VCaP (cell line): ENCODE results near the gene AKAP13.

Experiments used
- H3K27ac ChIP-seq: fragments of 450-650 bp; 2 replicates; pipeline ENCODE4 v1.5.1; 2017
- TF ChIP-seq, protein P1 (sequence below): fragments of 450-650 bp; conservative IDR thresholded peaks from 2 replicates; pipeline ENCODE4 v1.5.1; 2017; ENCODE audit warnings: mild to moderate bottlenecking, moderate library complexity

AKAP13 gene

DNA sequence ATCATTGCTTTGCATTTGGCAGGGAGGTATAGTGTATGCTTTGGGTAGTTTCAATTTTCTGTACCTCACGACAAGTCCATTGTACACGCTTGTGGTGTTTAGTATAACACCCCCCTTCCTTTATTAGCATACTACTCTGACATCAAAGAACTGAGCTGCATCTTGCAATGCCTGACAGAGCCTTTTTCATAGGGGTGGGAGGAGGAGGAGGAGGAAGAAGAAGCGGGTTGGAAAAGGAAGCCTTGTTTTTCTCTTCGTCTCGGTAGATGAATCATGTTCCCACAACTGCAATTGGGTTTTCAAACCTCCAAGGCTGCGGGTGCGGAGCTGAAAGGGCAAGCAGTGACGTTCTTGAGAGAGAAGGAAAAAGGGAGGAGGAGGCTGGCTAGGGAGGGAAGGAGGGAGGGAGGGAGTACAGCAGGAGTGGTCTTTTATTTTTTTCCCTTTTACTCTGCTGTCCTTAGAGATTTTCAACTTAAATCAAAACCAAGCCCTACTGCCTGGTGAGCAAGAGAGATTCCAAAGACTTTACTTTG, 238.6 kb downstream of the AKAP13 start:
- no peak overlapping the region for H3K27ac ChIP-seq
- TF ChIP-seq, protein P1, sequence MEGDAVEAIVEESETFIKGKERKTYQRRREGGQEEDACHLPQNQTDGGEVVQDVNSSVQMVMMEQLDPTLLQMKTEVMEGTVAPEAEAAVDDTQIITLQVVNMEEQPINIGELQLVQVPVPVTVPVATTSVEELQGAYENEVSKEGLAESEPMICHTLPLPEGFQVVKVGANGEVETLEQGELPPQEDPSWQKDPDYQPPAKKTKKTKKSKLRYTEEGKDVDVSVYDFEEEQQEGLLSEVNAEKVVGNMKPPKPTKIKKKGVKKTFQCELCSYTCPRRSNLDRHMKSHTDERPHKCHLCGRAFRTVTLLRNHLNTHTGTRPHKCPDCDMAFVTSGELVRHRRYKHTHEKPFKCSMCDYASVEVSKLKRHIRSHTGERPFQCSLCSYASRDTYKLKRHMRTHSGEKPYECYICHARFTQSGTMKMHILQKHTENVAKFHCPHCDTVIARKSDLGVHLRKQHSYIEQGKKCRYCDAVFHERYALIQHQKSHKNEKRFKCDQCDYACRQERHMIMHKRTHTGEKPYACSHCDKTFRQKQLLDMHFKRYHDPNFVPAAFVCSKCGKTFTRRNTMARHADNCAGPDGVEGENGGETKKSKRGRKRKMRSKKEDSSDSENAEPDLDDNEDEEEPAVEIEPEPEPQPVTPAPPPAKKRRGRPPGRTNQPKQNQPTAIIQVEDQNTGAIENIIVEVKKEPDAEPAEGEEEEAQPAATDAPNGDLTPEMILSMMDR, result no peak

DNA sequence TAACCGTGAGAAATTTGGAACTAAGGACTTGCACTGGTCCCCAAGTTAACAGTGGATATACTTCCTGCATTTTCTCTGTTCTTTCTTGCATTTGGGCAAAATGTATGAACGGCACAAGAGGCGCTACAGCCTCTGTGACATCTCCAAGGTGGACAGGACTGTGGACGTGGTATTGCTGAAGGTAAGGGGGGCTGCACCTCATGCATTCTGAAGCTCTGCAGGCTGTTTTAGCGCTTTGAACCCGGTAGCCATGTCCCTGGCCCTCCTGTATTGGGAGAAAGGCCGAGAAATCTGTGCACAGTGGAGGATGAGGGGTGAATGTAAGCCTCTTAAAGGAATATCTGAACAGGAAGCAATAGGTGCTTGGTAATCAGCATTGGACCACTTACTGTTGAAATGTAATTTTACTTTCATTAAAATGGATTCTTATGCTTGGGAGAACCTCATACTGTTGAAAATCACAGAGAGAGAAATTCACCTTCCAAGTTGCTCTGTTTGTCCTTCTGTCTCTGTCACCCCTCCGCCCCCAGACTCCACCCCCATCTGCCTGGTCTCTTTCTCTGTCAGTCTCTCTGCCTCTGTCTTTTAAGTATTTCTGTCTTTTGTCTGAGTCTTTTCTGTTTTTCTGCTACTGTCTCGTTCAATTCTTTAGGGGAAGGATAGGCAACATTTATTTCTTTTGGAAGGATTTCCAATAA, 239.7 kb downstream of the AKAP13 start:
- no peak overlapping the region for H3K27ac ChIP-seq
- TF ChIP-seq, protein P1, result no peak

DNA sequence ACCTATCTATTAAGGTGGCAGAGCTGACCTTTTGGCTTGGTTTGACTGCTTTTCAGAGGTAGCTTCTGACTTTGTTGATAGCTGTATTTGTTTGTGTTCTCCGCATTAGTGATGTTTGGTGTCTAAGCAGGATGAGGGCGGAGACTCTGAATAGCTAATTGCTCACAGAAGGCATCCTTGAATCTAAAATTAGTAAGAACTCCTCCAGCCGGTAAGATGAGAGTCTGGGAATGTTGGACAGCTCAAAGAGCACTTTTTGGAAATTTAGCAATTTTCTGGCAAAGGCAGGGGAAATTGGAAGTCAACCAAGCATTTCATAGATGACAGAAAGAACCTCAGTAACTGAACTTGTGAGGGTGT, 240.3 kb downstream of the AKAP13 start:
- H3K27ac ChIP-seq, result no peak overlapping the region
- TF ChIP-seq, protein P1, result no peak

DNA sequence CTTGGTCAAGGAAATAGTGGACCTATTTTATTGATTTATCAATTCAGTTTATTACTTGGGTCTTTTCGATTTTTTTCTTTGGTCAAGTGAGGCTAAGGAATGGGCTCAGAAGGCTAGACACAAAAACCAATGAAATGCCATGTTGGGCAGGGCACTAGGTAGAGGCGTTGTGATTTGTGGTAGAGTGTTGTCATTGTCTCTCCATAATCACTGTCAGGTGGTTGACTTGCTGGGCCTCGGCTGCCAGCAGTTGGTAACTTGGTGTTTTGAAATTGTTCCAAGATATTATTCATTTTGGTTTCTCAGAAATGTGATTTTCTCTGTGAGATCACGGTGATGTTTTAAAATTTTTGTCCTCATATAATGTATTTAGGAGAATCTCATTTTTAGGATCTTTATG, 240.7 kb downstream of the AKAP13 start:
- TF ChIP-seq, protein P1, result no peak
- no peak overlapping the region for H3K27ac ChIP-seq

DNA sequence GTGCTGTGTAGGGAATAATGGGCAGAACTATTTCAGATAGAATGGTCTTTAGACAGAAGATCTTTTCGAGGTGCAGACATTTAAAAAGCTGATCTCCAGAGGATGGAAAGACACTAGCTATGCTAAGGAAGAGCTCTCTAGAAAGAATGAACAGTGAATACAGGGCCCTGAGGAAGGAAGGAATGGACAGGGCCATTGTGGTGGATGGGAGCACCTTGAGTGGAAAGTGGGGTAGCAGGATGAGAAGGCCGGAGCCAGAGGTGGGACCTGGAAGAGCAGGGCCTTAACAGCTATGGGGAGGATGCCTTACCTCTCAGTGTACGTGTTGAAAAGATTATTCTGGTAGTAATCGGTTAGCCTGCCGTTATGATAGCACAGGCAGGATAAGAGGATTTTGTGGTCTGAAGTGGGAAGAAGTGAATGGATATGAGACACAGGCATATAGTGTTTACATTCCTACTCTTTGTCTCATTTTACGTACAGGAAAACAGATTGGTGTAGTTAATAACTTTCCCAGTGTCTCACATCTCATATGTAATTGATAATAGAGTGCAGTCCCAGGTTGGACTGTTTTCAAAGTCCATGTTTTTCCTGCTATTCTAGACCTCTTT, 241.9 kb downstream of the AKAP13 start:
- H3K27ac ChIP-seq, result no peak overlapping the region

DNA sequence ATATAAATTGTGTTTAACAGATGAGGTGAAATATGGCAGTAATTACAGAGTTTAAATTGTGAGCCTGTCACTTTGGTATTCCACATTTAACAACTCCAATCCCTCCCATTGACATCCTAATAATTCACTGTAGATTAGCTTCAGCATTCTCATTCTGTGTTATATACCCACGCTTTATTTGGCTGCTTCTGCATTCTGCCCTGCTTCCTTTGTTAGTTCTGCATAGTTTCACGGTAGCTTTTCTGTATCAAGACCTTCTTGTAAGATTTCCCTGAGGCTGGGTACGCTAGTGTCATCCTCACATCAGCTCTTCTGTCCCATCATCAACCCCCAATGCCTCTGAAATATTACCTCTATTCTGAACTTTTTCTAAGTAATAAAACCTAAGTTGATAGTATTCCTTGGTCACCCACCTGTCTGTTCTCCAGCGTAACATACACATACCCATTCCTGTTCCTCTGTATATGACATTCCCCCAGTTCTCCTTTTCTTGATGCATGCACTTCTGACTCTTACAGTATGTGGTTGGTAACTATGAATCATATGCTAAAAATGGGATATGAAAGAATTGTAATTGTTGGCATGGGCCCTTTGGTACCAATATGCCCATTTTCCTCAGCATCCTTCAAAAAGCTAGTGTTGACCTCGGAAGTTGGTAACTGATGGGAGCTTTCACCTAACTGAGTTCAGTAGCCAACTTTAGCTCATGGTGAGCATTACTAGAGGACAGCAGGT, 243.1 kb downstream of the AKAP13 start:
- H3K27ac ChIP-seq, result peak overlapping the region; percentile 72
- TF ChIP-seq, protein P1, result no peak

More for the DNA sequence above, 241.9 kb downstream of the AKAP13 start:
- TF ChIP-seq, protein P1, result no peak

DNA sequence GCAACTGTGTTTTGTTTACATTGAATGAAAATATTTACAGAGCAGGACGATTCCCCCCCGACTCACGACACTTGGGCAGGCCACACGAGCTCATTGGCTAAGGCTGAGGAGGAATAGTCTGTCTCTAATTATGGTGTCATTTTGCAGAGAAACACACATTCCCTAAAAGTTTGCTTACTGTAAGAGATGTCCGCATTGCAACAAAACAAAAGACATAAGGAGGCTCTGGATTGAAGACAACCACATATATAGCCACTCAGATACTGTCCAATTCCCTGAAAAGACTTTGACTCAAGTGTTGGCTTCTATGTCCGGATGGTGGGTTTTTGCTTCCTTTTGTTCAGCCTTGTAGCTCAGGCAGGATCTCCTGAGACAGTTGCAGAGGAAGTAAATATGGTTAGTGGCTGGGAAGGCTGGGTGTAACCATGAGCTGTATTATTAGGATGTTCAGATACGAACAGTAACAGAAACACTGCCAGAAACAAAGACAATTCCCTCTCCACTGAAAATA, 243.9 kb downstream of the AKAP13 start:
- TF ChIP-seq, protein P1, result no peak
- H3K27ac ChIP-seq, result peak overlapping the region; percentile 72
